Fibroblast of skin of scalp (primary cell): ENCODE results near the gene KCNK4.
A peak's percentile ranks its signal among the peaks of the same experiment; 100 is the strongest.
"Not testable (repeated sequence)": the region's sequence is repeated elsewhere in the genome, so short reads cannot be mapped to it uniquely, and the experiment has no call there.

ENCODE experiments used
- DNase-seq: peaks from one replicate; pipeline ENCODE4 v3.0.0-alpha.2; 2013

KCNK4 gene

DNA sequence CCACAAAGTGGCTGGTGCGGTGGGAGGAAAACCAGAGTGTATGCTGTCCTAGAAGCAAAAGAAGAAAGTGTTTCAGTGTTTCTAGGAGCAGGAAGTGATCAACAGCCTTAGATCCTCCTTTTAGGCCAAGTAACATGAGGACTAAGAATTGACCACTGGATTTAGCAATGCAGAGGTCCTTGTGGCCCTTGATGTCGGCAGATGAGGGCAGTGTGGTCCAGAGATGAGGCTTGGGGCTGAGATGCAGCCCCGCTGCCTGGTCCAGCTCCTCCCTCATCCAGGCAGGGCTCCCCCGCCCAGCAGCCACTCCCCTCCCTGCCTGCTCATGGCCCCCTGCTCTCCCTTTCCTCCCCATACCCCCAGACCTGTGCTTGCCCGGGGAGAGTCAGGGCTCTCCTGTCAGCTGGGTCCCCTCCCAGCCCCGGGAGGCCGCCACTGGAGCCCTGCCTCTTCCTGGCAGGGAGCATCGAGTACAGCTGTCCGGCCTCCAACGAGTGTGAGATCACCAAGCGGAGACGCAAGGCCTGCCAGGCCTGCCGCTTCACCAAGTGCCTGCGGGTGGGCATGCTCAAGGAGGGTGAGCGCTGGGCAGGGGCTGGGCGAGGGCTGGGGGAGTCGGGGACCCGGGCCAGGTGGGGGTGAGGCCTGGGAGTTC lies 22.5 kb downstream of the KCNK4 start:
- DNase-seq = no peak

DNA sequence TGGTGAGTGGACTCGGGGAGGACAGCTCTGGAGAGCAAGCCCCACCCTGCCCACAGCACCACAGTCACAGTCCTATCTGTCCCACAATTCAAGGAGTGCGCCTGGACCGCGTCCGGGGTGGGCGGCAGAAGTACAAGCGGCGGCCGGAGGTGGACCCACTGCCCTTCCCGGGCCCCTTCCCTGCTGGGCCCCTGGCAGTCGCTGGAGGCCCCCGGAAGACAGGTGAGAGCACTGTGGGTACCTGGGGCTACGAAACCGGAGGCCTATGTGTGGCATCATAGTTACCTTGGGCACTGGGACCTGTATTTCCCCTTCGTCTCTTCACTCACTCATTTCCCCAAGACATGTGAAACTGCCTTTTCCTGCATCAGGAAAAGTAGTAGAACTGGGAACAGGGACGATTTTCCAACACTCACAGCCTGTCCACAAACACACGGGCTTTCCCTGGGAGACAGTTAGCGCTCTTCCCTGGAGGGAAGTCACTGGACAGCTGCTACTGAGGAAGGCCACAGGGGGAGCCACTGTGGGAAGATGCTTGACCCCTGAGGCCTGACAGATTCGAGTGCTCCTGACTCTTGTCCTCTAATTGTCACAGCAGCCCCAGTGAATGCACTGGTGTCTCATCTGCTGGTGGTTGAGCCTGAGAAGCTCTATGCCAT lies 23.2 kb downstream of the KCNK4 start:
- no peak for DNase-seq

DNA sequence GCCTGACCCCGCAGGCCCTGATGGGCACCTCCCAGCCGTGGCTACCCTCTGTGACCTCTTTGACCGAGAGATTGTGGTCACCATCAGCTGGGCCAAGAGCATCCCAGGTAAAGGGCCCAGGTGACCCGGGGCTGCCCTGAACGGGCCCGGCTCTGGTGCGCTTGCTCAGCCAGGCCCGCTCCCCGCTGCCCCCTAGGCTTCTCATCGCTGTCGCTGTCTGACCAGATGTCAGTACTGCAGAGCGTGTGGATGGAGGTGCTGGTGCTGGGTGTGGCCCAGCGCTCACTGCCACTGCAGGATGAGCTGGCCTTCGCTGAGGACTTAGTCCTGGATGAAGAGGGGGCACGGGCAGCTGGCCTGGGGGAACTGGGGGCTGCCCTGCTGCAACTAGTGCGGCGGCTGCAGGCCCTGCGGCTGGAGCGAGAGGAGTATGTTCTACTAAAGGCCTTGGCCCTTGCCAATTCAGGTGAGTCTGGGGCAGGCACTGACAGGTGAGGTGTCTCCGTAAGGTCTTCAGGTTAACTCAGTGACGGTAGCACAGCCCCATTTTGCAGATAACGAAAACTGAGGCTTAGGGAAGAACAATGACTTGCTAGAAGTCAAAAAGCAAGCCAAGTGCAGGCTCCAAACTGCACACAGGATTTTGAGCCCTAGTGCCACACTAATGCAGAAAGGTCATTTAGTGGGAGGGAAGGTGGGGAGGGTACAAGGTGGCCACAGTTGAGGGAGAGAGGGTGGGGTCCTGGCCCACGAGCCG lies 23.9 kb downstream of the KCNK4 start:
- no peak for DNase-seq

DNA sequence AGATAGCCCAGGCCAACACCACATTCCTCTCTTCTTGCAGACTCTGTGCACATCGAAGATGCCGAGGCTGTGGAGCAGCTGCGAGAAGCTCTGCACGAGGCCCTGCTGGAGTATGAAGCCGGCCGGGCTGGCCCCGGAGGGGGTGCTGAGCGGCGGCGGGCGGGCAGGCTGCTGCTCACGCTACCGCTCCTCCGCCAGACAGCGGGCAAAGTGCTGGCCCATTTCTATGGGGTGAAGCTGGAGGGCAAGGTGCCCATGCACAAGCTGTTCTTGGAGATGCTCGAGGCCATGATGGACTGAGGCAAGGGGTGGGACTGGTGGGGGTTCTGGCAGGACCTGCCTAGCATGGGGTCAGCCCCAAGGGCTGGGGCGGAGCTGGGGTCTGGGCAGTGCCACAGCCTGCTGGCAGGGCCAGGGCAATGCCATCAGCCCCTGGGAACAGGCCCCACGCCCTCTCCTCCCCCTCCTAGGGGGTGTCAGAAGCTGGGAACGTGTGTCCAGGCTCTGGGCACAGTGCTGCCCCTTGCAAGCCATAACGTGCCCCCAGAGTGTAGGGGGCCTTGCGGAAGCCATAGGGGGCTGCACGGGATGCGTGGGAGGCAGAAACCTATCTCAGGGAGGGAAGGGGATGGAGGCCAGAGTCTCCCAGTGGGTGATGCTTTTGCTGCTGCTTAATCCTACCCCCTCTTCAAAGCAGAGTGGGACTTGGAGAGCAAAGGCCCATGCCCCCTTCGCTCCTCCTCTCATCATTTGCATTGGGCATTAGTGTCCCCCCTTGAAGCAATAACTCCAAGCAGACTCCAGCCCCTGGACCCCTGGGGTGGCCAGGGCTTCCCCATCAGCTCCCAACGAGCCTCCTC lies 24.8 kb downstream of the KCNK4 start:
- DNase-seq = not testable (repeated sequence)

DNA sequence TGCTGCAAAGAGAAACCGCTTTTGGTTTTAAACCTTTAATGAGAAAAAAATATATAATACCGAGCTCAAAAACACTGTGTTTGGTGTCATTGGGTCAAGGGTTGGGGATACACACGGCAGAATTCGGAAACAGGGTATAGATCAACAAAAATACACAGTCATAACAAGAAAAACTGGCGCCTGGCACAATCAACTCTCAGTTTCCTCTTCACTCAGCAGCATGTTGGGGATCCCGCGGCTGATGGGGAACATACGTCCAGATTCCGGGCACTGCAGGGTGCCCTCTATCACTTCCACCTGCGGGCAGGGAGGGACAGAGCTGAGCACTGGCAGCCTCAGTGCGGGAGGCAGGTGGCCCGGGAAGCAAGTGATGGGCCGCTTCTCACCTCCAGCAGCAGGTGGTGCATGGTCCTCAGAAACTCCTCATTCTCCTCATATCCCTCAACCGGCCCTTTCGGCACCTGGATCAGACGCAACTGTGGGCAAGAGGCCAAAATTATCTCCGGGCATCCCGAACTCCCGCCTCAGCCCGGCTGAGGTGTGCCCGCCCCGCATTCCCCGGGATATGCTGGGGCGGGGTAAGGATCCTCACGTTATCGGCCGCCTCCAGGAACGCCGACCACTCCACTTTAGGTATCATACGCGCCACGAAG lies 25.7 kb downstream of the KCNK4 start:
- no peak for DNase-seq

DNA sequence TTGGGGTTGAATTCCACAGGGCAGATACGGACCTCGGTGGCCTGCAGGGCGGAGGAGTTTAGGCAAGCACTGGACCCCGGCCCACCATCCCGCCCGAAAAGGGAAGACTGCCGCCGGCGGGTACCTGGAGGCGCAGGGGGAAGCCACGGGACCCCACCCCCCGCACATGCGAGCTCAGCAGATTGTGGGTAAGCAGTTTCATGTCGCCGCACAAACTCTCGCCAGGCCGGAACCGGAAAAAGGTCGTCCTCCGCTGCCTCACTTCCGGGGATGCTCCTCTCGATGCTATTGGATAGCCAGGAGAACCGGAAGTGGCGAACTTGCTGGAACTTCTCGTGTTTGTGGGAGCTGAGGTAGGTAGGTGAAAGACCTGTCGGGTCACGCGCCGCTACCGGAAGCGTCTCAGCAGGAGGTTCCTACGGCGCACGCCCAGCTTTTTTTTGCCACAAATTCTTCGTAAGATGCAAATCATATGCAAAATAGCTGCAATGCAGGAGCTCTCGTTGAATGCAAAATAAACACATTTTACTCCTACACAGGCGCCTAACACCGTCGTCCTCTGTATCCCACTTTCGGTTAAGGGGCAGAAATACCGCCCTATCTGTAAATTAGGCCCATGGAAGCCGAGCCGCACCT lies 26.3 kb downstream of the KCNK4 start, which contains the start of gene TRMT112:
Gene TRMT112, minus strand, starts transcription at position 235 of the 636 bp plus-strand sequence. Its CDS starts 33 bp downstream, at position 202.
- DNase-seq = peak; percentile 97

DNA sequence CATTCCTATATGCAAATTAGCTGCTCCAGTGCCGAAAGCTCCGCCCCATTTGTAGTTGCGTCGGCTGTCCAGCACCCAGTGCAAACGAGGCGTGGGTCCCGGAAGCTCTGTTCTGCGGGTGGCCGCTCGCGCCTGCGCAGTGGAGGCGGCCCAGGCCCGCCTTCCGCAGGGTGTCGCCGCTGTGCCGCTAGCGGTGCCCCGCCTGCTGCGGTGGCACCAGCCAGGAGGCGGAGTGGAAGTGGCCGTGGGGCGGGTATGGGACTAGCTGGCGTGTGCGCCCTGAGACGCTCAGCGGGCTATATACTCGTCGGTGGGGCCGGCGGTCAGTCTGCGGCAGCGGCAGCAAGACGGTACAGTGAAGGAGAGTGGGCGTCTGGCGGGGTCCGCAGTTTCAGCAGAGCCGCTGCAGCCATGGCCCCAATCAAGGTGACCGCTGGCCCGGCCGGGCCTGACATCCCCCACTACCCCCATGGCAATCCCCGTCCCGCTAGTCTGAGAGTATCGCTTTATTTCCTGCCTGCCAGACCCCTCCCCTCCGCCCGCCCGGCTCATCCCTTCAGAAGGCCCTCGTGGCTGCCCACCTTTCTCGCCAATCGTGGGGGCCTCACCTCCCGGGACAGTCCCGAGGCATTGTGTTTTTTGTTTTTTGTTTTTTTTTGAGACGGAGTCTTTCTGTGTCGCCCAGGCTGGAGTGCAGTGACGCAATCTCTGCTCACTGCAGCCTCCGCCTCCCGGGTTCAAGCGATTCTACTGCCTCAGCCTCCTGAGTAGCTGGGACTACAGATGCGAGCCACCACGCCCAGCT lies 27.1 kb downstream of the KCNK4 start, which contains the start of gene PRDX5:
Gene PRDX5, plus strand, starts transcription at position 161 of the 805 bp plus-strand sequence. Its CDS starts 95 bp downstream, at position 256.
- peak; percentile 97 for DNase-seq

DNA sequence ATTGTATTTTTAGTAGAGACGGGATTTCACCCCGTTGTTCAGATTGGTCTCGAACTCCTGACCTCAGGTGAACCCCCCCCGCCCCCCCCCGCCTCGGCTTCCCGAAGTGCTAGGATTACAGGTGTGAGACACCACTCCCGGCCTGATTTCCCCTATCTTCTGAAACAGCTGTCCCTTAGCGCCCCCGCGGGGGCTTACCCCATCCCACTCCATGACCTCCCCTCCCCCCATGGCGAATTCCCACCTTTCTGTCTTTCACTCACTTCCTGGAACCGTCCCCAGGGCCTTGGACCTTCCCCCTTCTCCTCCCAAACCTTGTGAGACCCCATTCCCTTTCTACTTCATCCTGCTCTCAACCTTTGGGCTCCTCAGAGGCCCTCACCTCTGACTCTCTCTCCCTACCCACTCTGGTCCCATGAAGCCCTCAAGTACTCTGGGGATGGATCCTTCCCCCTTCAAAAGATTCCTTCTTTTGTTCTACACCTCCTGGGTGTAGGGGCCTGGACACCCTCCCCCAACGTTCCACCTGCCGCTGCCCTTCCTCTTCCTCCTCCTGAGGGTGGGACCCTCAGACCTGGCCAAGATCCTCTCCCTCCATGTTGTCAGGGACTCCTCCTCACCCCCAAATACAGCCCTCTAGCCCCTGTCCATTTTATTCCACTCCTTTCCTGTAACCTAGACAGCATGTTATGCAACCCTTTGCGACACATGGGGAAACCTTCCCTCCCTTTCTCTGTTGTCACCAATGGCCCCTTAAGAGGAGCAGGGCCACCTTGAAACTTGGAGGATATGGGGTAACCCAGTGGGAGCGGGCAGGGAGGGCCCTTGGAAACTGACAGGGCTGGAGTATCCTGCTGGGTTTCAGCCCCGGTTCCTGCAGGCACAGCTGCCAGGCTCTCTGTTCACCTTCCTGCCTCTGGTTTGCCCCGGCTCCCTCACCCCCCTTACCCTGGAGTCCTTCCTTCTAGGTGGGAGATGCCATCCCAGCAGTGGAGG lies 28.0 kb downstream of the KCNK4 start:
- DNase-seq = no peak

DNA sequence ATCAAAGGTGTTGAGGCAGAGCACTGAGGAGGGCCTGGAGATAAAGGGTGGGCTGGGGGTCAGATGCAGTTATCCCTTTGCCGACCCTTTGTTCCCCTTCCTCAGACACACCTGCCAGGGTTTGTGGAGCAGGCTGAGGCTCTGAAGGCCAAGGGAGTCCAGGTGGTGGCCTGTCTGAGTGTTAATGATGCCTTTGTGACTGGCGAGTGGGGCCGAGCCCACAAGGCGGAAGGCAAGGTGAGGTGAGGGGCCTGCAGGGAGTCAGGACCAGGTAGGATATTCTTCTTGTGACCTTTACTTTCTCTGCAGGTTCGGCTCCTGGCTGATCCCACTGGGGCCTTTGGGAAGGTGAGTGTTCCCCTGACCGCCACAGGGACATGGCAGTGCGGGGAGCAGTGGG lies 29.5 kb downstream of the KCNK4 start:
- DNase-seq = no peak

DNA sequence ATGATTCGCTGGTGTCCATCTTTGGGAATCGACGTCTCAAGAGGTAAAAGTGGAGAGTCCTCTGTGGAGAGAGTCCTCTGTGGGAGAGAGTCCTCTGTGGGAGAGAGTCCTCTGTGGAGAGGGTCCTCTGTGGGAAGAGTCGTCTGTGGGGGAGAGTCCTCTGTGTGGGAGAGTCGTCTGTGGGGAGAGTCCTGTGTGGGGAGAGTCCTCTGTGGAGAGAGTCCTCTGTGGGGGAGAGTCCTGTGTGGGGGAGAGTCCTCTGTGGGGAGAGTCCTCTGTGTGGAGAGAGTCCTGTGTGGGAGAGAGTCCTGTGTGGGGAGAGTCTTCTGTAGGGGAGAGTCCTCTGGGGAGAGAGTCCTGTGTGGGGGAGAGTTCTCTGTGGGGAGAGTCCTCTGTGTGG lies 29.9 kb downstream of the KCNK4 start:
- DNase-seq = no peak

DNA sequence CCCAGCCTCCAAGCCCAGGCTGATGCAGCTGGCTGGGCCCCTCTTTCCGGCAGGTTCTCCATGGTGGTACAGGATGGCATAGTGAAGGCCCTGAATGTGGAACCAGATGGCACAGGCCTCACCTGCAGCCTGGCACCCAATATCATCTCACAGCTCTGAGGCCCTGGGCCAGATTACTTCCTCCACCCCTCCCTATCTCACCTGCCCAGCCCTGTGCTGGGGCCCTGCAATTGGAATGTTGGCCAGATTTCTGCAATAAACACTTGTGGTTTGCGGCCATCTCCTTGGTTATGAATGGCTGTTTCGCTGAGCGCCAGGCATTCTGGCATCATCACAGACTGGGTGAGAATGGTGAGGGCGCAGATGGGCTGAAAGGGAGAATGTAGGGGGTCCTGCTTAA lies 30.4 kb downstream of the KCNK4 start:
- no peak for DNase-seq

DNA sequence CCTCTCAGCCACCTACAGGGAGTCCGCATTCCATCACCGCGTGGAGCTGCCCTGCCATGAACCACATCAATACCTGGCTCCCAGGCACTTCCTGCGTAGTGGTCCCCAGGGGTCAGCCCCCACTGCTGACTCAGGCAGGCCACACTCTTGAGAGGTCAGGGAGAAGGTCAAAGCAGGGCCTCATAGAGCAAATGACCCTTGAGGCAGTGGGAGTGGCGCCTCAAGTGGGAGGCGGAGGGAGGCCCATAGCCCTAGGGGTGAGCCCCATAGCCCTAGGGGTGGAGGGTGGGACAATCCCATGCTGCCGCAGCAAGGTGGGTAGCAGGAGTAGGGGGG lies 31.8 kb downstream of the KCNK4 start:
- no peak for DNase-seq

DNA sequence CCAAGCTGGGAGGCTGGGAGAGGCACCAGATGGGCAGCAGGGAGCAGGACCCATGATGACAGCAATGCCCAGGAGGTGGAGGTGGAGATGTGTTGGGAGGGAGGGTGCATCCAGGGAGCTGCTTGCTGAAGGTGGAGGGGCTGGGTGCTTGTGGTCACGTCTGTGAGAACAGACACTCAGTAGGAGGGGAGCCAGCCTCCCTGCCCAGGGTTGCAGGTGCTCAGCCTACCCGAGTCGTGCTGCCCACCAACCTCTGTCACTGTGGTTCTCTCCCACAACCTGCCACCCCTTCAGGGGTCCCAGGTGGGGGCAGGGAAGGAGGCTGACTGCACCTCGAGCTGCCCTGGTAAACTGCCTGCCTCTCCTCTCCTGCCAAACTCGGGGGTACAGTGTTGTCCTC lies 32.3 kb downstream of the KCNK4 start:
- DNase-seq = no peak

DNA sequence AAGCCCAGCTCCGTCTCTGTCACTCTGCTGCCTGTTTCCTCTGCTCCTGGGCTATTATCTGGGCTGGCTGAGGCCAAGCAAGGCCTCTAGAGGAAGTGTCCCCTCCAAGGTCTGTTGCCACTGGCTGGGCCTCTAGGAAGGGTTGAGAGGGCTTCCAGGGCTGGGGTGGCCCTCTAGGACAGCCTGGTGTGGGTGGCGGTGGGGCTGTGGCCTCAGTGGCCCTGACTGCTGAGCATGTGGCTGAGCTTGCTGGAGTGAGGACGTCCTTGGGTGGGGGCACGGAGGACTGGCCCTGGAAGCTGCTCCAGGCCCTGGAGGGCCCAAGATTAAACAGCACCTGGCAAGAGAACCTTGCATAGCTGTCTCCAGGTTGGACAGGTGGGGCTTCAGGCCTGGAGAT lies 32.9 kb downstream of the KCNK4 start:
- DNase-seq = not testable (repeated sequence)

DNA sequence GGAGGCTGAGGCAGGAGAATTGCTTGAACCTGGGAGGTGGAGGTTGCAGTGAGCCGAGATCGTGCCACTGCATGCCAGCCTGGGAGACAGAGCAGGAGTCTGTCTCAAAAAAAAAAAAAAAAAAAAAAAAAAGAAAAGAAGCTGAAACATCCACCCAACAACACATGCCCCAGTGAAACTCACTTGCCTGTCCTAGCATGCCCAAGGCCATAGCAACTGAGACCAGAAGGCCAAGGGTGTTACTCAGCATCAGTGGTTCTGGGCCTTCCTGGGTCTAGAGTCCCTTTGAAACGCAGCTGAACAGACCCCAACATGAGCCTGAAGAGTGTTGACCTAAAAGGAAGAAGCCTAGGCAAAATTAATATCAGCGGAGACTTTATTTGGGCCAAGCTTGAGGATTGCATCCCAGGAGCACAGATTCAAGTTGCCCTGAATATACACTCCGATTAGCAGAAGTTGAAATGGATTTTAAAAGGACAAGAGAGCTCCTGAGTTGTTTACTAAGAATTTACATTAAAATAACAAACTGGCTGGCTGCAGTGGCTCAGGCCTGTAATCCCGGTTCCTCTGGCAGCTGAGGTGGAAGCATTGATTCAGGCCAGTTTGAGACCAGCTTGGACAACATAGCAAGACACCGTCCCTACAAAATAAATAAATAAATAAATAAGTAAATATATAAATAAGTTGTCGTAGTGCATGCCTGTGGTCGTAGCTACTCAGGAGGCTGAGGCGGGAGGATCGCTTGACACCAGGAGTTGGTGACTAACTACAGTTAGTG lies 33.8 kb downstream of the KCNK4 start:
- DNase-seq = no peak

DNA sequence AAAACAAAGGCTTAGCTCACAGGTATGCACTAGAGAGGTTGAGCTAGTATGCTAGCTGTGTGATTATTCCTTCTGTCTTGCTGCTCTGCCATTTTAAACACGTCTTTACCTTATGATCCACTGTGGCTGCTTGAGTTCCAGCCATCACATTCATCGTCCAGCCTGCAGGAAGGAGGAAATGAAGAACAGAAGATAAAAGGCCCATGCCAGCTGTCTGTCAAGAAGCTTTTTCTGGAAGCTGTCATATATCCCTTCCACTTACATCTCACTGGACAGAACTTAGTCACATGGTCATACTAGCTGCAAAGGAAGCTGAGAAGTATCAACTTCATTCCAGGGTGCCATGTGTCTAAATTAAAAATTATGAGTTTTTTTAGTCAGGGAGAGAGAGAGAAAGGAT lies 36.3 kb downstream of the KCNK4 start:
- no peak for DNase-seq

DNA sequence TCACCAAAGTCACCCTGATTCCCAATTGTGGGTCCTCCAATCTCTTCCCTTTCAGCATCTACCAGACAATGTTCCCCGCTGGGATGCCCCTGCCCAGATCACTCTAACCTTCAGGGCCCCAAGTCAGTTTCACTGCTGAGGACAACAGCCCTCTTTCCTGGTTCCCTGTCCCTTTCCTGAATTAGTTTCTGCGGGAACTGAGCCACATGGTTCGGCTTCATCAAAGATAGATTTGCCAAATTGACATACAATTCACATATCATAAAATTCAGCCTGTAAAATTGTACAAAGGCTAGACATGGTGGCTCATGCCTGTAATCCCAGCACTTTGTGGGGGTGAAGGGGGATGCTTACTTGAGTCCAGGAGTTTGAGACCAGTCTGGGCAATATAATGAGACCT lies 36.9 kb downstream of the KCNK4 start:
- DNase-seq = no peak

DNA sequence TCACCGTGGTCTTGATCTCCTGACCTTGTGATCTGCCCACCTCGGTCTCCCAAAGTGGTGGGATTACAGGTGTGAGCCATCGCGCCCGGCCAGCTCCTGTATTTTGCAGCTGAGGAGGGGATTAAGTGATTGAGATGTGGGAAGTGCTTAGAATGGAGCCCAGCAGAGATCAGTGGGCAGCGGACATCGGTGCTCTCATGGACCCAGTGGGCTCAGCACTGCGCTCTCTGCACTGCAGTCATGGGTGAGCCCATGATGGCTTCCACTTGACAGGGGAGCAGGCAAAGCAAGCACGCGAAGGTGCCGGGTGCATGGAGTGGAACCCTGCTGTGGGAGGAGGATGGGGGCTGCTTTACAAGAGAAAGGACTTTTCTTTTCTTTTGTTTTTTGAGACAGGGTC lies 39.8 kb downstream of the KCNK4 start:
- DNase-seq = no peak
